GM12891 (cell line): ENCODE data around the gene OR4C5.

Source experiments
- POLR2A ChIP-seq: IDR thresholded peaks from 2 replicates; pipeline ENCODE4 v1.6.1; 2011; ENCODE audit warnings: low read depth, low read length, control low read depth
- POLR2AphosphoS5 ChIP-seq: IDR thresholded peaks from 2 replicates; pipeline ENCODE4 v1.6.1; 2011; ENCODE audit warnings: low read depth, low read length, control low read depth
- SPI1 ChIP-seq: IDR thresholded peaks from 2 replicates; pipeline ENCODE4 v1.6.1; 2011; ENCODE audit warnings: low read depth, low read length, control low read depth
- TAF1 ChIP-seq: IDR thresholded peaks from 2 replicates; pipeline ENCODE4 v1.6.1; 2011; ENCODE audit warnings: low read depth, low read length, control low read depth

DNA sequence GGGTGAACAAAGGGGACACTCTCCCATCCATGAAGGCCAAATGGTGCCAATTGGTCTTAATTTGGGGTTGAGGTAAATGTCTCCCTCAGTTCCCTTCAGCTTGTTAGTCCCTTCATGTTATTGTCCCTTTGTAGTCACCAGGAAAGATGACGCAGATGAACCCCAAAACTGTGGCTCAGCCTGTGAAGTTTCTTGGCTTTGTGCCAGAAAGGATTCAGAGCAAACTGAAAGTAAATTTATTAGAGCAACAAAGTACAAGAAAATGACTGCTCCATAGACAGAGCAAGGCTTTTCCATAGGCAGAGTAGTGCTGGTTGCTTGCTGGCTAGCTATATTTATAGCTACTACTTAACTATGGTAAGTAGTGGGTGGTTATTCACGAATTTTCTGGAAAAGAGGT, 24.8 kb downstream of the OR4C5 start:
- TF ChIP-seq POLR2A, result no peak
- TF ChIP-seq TAF1, result no peak
- no peak for TF ChIP-seq POLR2AphosphoS5
- no peak for TF ChIP-seq SPI1
